Loucy (cell line): ENCODE results near the gene NCAM1.

Experiments
- EZH2phosphoT487 ChIP-seq: fragments of 200-600 bp; IDR thresholded peaks from 2 replicates; pipeline ENCODE4 v1.6.1; 2018; ENCODE audit warnings: antibody characterized with exemption, mild to moderate bottlenecking, moderate library complexity, borderline replicate concordance
- TF ChIP-seq, protein P1 (sequence below): fragments of 200-600 bp; sonication (generic); conservative IDR thresholded peaks from 2 replicates; pipeline ENCODE4 v1.5.1; 2014; ENCODE audit warnings: mild to moderate bottlenecking, antibody characterized with exemption, low read length

DNA sequence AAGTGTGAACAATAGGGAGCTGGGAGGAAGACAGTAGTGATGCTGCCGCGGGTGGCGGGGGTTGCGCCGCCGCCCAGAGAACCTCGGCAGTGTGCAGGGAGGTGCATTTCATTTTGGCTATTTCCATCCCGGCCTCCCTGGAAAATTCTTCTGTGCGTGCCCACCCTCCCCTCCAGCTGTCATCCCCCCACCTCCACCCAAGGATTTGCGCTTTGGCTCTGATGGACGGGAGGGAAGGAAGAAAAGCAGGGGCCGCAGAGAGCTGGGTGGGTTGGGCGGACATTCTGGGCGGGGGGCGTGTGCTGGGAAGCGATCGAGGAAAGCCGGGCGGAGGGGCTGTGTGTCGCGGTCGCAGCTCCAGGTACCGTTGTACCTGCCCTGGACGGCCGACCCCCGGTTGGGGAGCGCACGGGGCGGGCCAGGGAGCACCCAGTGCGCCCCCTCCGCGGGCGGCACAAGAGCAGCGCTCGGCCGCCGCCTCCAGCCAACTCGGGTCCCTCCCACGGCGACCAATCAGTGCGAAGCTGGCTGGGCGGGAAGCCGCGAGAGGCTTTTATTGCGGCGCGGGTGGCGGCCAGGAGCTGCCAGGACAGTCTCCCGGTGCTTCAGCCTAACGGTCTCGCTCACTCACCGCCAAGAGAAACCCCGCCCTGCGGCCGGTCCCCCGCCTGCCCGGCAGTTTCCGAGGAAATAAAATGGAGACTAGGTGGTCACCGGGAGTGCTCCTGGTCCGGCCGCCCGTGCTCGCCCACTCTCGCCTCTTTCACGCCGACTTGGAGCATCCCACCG, 1.6 kb downstream of the NCAM1 start:
- TF ChIP-seq, protein P1, sequence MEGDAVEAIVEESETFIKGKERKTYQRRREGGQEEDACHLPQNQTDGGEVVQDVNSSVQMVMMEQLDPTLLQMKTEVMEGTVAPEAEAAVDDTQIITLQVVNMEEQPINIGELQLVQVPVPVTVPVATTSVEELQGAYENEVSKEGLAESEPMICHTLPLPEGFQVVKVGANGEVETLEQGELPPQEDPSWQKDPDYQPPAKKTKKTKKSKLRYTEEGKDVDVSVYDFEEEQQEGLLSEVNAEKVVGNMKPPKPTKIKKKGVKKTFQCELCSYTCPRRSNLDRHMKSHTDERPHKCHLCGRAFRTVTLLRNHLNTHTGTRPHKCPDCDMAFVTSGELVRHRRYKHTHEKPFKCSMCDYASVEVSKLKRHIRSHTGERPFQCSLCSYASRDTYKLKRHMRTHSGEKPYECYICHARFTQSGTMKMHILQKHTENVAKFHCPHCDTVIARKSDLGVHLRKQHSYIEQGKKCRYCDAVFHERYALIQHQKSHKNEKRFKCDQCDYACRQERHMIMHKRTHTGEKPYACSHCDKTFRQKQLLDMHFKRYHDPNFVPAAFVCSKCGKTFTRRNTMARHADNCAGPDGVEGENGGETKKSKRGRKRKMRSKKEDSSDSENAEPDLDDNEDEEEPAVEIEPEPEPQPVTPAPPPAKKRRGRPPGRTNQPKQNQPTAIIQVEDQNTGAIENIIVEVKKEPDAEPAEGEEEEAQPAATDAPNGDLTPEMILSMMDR = no peak
- no peak for TF ChIP-seq EZH2phosphoT487
